OCI-LY3 (cell line): ENCODE data around the gene SLC25A21.

Experiments used
- EZH2phosphoT487 ChIP-seq: fragments of 200-600 bp; shearing (Covaris generic); IDR thresholded peaks from 2 replicates; pipeline ENCODE4 v1.6.1; 2018; ENCODE audit warnings: antibody characterized with exemption, mixed run types, low read depth
- TF ChIP-seq, protein P1 (sequence below): fragments of 200-600, 300-600 bp; sonication (generic); IDR thresholded peaks from 2 replicates; pipeline ENCODE4 v1.5.1; 2014; ENCODE audit warnings: antibody characterized with exemption, low read length, low read depth

- TF ChIP-seq, protein P1, sequence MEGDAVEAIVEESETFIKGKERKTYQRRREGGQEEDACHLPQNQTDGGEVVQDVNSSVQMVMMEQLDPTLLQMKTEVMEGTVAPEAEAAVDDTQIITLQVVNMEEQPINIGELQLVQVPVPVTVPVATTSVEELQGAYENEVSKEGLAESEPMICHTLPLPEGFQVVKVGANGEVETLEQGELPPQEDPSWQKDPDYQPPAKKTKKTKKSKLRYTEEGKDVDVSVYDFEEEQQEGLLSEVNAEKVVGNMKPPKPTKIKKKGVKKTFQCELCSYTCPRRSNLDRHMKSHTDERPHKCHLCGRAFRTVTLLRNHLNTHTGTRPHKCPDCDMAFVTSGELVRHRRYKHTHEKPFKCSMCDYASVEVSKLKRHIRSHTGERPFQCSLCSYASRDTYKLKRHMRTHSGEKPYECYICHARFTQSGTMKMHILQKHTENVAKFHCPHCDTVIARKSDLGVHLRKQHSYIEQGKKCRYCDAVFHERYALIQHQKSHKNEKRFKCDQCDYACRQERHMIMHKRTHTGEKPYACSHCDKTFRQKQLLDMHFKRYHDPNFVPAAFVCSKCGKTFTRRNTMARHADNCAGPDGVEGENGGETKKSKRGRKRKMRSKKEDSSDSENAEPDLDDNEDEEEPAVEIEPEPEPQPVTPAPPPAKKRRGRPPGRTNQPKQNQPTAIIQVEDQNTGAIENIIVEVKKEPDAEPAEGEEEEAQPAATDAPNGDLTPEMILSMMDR = no peak
- no peak for TF ChIP-seq EZH2phosphoT487
Measured at GRCh38 chr14:36707570-36707969, 464.8 kb downstream of the SLC25A21 start.
